ENCODE data around the gene TTC19. TPM values are rescaled to one million over a fixed set of nuclear protein-coding genes. Genes with fewer than 3 reads are reported as not detected.

TTC19 gene
- total RNA-seq, result 30.1 and 40.4 TPM in 2 replicates

GRCh38 chr17:15999141-15999973 lies at the start of gene TTC19, which contains the start of gene ZSWIM7:
Gene TTC19, plus strand, starts transcription at chr17:15999824. Its CDS starts 25 bp downstream, at chr17:15999849.
Gene ZSWIM7, minus strand, starts transcription at chr17:15999704. Its CDS starts 110 bp downstream, at chr17:15999594.

Other genes starting within 250 kb of the TTC19 start
- 6.7 and 12.5 TPM in 2 replicates for gene ADORA2B, start 54.7 kb upstream of the TTC19 start, total RNA-seq
- 13.7 and 16.4 TPM in 2 replicates for gene ZSWIM7, start 120 bp upstream of the TTC19 start, total RNA-seq
- gene NCOR1, start 215.7 kb downstream of the TTC19 start, total RNA-seq, result 81.7 and 97.8 TPM in 2 replicates
- gene PIGL, start 217.4 kb downstream of the TTC19 start, total RNA-seq, result 12.1 and 12.2 TPM in 2 replicates